HG03575 (cell line): ENCODE measurements around the gene NOXRED1.
"Not testable (repeated sequence)": the region's sequence is repeated elsewhere in the genome, so short reads cannot be mapped to it uniquely, and the experiment has no call there.

ENCODE experiments used
- ATAC-seq: cut with Tn5 transposase; IDR thresholded peaks from one replicate; pipeline ENCODE4 v1.9.1; 2021; ENCODE audit not compliant: unreplicated experiment, insufficient number of reproducible peaks, low FRiP score; ENCODE audit errors: extremely low read depth

The NOXRED1 gene

GRCh38 chr14:77415403-77416030 lies 7.8 kb downstream of the NOXRED1 start:
- not testable (repeated sequence) for ATAC-seq

- no peak for ATAC-seq
These were observed 14.2 kb downstream of the NOXRED1 start for GRCh38 chr14:77409131-77409533.

GRCh38 chr14:77407158-77407557 lies 16.2 kb downstream of the NOXRED1 start:
- no peak for ATAC-seq

- no peak for ATAC-seq
These were observed 16.6 kb downstream of the NOXRED1 start for GRCh38 chr14:77406718-77407117.

- ATAC-seq = no peak
These were observed 17.2 kb downstream of the NOXRED1 start for GRCh38 chr14:77406086-77406485.

- no peak for ATAC-seq
These were observed 19.6 kb downstream of the NOXRED1 start for GRCh38 chr14:77403768-77404167.

DNA sequence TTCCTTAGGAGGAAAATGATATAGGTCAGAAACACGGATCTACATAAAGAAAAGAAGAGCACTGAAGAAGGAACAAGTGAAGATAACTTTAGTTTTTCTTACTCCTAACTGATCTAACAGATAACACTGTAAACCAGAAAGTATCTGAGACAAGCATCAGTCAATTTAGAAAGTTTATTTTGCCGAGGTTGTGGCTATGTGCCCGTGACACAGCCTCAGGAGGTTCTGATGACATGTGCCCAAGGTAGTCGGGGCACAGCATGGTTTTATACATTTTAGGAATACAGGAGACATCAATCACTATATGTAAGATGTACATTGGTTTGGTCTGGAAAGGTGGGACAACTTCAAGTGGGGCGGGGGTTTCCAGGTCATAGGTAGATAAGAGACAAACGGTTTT lies 23.1 kb downstream of the NOXRED1 start:
- ATAC-seq = no peak

DNA sequence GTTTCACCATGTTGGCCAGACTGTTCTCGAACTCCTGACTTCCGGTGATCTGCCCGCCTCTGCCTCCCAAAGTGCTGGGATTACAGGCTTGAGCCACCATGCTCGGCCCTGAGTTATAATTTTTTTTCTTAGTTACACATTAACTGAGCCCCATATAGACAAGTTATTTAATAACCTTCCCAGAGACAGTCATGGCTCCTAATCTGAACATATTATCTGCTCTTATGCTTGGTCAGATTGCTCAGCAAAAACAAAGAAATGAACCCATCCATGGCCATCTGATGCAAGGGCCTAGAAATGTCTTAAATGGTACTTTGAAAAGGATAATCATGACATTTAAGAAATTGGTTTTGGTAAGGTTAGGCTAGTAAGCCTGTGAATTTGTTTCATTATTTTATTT lies 33.1 kb downstream of the NOXRED1 start:
- ATAC-seq = no peak

GRCh38 chr14:77378701-77379100 lies 44.6 kb downstream of the NOXRED1 start:
- no peak for ATAC-seq

DNA sequence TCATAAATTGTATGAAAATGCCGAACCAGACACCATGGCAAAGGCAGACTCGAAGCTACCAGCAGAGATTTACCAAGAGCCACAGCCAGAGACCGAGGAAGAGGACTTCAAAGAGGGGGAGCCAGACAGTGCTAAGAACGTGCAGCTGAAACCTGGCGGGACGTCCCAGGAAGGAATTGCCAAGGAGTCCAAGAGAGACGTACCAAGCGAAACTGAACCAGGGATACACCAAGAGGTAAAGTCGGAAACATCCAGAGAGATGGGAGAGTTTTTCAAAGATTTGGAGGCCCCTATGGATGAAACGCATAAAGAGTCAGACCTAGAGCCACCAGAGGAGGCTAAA lies 45.9 kb downstream of the NOXRED1 start:
- ATAC-seq = no peak

- ATAC-seq = no peak
These were observed 46.4 kb downstream of the NOXRED1 start, which contains the start of the genes SAMD15 and TMED8 for GRCh38 chr14:77376771-77377501. SAMD15 (plus strand) TSS chr14:77377379; CDS start chr14:77377419, 40 bp downstream. TMED8 (minus strand) TSS chr14:77377094; CDS start chr14:77377053, 41 bp downstream.

DNA sequence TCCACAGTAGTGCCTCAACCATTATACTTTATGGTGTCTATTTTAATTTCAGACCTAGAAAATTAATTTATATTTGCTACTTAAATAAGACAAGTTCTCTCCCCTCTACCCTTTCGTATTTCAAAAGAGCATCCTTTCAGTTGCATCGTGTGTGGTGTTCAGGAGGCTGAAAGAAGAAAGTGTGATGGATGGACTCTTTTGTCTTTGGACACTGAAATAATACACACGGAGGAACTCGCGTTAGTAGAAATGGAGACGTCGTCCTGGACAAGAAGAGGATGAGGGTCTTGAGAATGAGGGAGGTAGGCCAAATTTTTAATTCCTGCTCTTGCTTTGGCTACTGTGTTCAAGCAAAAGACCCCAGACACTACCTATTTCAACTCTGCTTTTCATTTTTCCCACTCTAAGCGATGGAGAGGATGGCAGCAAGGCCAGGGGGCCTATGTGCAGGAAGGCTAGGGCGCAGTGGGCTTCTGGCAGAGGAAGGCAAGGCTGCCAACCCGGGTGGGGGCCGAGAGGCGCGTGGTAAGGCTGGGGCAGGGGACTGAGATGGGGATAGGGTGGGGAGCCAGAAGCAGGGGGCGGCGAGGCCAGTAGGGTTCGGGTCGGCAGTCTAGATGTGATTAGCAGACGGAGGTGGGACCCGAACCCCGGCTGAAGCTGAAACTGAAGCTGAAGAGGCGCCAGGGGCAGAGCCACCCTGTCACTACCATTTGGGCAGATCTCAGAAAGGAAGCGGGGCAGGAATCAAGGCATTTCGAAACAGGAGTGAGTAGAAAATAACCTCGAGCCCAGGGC lies 47.2 kb downstream of the NOXRED1 start:
- ATAC-seq = no peak

DNA sequence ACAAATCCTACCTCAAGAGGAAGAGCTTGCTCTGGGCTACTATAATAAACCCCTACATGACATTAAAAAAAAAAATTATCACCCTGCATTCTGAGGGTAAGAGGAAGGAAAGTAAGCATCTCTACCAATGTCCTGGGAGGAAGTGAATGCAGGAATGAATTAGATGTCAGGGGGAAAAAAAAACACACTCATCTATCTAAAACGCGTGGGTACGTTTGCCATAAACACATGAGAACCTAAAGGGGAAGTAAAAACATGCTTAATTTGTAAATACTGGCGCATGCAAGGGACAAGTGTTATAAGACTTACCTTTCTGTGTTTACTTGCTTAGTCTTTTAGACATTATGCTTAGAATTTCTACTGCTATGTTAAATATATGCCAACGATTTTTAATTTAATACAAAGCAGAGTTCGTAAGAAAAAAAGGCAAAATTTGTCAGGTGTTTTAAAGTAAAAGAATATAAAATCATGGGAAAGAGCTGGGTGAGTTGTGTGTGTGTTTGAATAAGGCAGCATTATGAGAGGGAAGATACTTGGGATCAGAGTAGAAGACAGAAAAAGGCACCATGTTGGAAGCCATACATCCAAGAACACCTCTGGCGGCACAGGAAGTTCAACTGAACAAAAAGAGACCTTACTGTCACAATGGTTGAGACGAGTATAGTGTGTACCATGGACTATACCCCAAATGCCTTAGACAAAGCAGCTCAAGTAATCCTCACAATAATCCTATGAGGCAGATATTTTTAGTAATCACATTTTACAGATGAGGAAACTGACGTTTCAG lies 48.0 kb downstream of the NOXRED1 start:
- ATAC-seq = no peak

DNA sequence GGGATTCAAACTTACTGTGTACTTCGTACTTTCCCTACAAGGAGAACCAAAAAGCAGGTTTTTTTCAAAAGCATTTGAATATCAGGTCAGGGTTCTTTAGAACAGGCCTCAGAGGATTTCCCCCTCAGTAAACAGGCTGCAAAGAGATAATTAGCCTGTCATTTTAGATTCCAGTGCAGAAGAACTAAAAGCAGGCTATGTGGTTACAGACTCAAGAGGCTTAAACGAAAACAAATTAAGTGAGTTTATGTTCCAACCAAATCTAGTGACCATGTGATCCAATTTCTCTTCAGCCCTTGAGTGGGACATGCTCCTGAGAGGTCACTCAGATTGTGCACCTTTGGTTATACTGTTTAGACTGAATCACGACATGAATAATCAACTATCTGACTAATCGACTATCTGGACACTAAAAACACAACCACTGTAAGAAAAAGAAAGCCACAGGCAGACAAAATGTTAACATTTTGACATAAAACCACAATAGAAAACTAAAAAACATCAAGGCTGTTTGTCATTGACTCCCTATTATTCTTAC lies 51.0 kb downstream of the NOXRED1 start:
- no peak for ATAC-seq

DNA sequence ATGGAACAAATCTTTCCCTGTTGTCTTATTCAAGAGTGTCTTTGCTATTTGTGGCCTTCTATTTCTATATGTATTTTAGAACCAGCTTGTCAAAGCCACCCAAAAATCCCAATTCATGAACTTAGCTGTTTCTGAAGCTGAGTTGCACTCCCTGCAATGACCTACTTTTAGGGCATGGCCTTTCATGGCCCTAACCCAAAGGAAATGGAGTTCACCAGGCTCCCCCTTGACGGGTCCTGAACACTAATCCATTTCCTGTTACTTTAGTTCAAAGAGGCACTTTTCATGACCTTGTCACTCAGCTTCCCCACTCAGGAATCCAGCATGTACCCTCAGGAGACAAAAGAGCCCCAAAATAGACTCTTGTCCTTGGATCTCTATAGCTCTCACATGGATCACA lies 54.0 kb downstream of the NOXRED1 start:
- ATAC-seq = no peak

GRCh38 chr14:77364146-77364545 lies 59.2 kb downstream of the NOXRED1 start:
- no peak for ATAC-seq

GRCh38 chr14:77359626-77360025 lies 63.7 kb downstream of the NOXRED1 start:
- ATAC-seq = no peak

DNA sequence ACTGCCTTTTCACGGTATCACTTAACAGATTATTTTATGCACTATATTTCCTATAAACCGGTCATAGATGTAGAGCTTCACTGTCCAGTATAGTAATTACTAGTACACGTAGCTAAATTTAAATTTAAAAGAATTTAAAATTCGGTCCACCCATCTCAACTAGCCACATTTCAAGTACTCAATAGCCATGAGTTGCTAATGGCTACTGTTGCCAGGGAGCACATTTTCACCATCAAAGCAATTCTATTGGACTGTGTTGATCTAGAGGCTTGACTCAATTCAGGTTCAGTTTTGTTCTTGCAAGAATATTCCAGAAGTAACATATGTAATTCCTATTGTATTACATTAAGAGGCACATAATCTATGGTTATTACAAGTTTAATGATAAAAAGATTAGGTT lies 66.4 kb downstream of the NOXRED1 start:
- ATAC-seq = no peak

DNA sequence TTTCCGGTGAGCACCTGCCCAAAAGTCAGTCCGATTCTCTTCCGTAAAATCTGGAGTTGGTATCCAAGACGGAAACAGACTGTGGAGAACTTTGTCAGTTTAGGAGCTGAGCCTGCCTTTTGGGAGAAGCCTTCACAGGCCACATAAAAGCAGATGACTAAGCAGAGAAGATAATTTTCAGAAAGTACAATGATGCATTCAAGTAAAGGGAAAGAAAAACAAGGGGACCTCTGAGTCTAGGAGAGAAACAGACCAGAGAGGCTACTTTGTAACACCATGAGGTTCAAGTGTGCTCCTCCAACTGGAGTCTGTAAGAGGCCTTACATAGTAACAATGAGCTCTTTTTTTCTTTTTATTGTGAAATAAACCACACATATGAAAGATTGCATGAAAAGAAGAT lies 67.5 kb downstream of the NOXRED1 start:
- ATAC-seq = no peak
